B cell (primary cell): ENCODE results near the gene SPDYA.

Source experiments
- CTCF ChIP-seq: fragments of 200-600 bp; IDR thresholded peaks from one replicate; pipeline ENCODE4 v1.8.0; 2022; ENCODE audit warnings: antibody characterized with exemption, mild to moderate bottlenecking
- EZH2 ChIP-seq: IDR thresholded peaks from 2 replicates; pipeline ENCODE4 v1.6.1; 2012; ENCODE audit warnings: borderline replicate concordance, low read depth, mild to moderate bottlenecking, moderate library complexity, low read length; ENCODE audit not compliant: insufficient read depth, poor library complexity, severe bottlenecking

DNA sequence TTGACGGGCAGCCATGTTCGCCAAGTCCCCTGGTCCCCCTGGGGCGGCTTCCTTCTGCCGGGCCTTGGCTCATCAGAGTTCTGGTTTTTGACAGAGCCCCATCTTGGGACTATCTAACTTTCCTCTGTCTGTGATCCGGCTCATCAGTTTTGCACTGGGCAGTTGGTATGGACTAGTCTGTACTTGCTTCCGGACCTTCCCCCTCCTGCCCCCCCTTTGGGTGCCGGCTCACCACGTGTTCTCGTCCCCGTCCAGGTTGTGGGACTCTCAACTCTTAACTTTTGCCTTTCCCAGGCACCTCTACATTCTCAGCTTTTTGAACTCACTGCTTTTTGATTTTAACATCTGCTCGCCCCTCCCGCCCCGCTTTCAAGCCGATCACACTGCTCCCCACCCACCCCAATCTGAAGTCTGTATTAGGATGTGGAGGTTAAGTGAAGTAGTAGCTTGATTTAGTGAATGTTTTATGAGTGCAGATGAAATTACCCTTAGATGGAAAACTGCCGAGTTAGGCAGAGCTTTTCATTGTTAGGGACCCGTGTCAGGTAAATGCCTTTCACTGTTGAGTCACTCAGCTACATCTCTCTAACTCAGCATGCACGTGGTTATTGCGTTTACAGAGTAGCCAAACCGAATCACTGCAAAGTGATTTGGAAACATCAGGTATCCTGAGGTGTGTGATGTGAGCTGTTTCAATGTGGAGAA lies 84.7 kb downstream of the SPDYA start:
- no peak for TF ChIP-seq CTCF
- TF ChIP-seq EZH2: no peak
